Esophagus (tissue), 2 donors: ENCODE measurements around the gene SWSAP1. TPM values are rescaled to one million over a fixed set of nuclear protein-coding genes. Genes with fewer than 3 reads are reported as not detected.
"Not testable (repeated sequence)": the region's sequence is repeated elsewhere in the genome, so short reads cannot be mapped to it uniquely, and the experiment has no call there.

ENCODE experiments used
- H3K27ac ChIP-seq, 2 donors: one replicate each; pipeline ENCODE4 v1.5.1; 2013; ENCODE audit warnings: low read depth in 2 of 2, mild to moderate bottlenecking in 2 of 2, inconsistent platforms in 1 of 2, low read length in 1 of 2, moderate library complexity in 1 of 2
- H3K27me3 ChIP-seq, 2 donors: one replicate each; pipeline ENCODE4 v1.6.1; 2013; ENCODE audit warnings: low read length in 2 of 2, control low read depth in 1 of 2, mild to moderate bottlenecking in 1 of 2; ENCODE audit not compliant: insufficient read depth in 2 of 2, control insufficient read depth in 1 of 2
- H3K36me3 ChIP-seq, 2 donors: one replicate each; pipeline ENCODE4 v1.6.1; 2013; ENCODE audit warnings: low read length in 1 of 2; ENCODE audit not compliant: control insufficient read depth in 2 of 2, insufficient read depth in 2 of 2
- H3K4me1 ChIP-seq, 2 donors: one replicate each; pipeline ENCODE4 v1.6.1; 2013; ENCODE audit warnings: low read length in 1 of 2; ENCODE audit not compliant: control insufficient read depth in 2 of 2, insufficient read depth in 2 of 2
- H3K4me3 ChIP-seq, 2 donors: one replicate each; pipeline ENCODE4 v1.5.1; 2013; ENCODE audit warnings: low read length in 2 of 2, mild to moderate bottlenecking in 2 of 2, low read depth in 1 of 2, moderate library complexity in 1 of 2
- H3K9me3 ChIP-seq, 2 donors: one replicate each; pipeline ENCODE4 v1.6.1; 2013; ENCODE audit warnings: mild to moderate bottlenecking in 2 of 2, low read depth in 1 of 2, low read length in 1 of 2, moderate library complexity in 1 of 2; ENCODE audit not compliant: control insufficient read depth in 2 of 2, insufficient read depth in 1 of 2
- WGBS, 2 donors: extraction: QIAGEN DNeasy Blood & Tissue Kit; methylation state at CpG; one replicate each; pipeline ENCODE4 v1.1.7; 2013; 5-methylcytosine and 5-hydroxymethylcytosine counted together
- polyA plus RNA-seq, 2 donors: library from polyadenylated mRNA; stranded (reverse); fragments of 200-250 nt; gene quantifications; one replicate each; pipeline ENCODE4 v1.2.3, GENCODE V29; 2013
- donor health status: healthy with polysubstance abuse.
- donor health status: Bipolar disorder and iron deficiency.

Gene SWSAP1
- polyA plus RNA-seq, 2 donors = 2.2 to 2.8 TPM

GRCh38 chr19:11338121-11338520, 36.3 kb upstream of the SWSAP1 start:
- peak overlapping the region; percentile 75 to 95 for H3K4me3 ChIP-seq
- H3K27me3 ChIP-seq = no peaks in the 10 kb centered on the region
- H3K27ac ChIP-seq = peak overlapping the region in 1 of 2 donors; percentile 29
- 58 to 60% methylated on average over 7 of the region's 7 CpGs for WGBS, 2 donors
- no peaks in the 10 kb centered on the region for H3K9me3 ChIP-seq
- H3K36me3 ChIP-seq = peaks cover 4 to 19% of the 10 kb centered on the region in 2 donors
- H3K4me1 ChIP-seq = peaks cover 0 to 6% of the 10 kb centered on the region in 2 donors

- WGBS, 2 donors = 16% methylated on average over 20 to 21 of the region's 21 CpGs
- Histone ChIP-seq H3K4me1 (peaks cover 0 to 6% of the 10 kb centered on the region in 2 donors), H3K4me3 (peak overlapping the region; percentile 75 to 95), H3K9me3 (no peaks in the 10 kb centered on the region), H3K27me3 (no peaks in the 10 kb centered on the region), H3K36me3 (peaks cover 0 to 19% of the 10 kb centered on the region in 2 donors), H3K27ac (peak overlapping the region; percentile 90 to 96)
Observed at GRCh38 chr19:11338569-11339253, 35.8 kb upstream of the SWSAP1 start.

GRCh38 chr19:11339254-11340098, 35.0 kb upstream of the SWSAP1 start, which contains the start of gene RAB3D:
TSS of gene RAB3D (minus strand) at chr19:11339657. CDS start at chr19:11337399, 2,258 bp downstream.
- Histone ChIP-seq H3K4me1 (peaks cover 0 to 6% of the 10 kb centered on the region in 2 donors), H3K27me3 (no peaks in the 10 kb centered on the region), H3K27ac (peak within 1 kb of the TSS; percentile 90 to 96), H3K9me3 (no peaks in the 10 kb centered on the region), H3K36me3 (peaks cover 0 to 19% of the 10 kb centered on the region in 2 donors), H3K4me3 (peak within 1 kb of the TSS; percentile 75 to 95)
- 6% methylated on average over 44 to 53 of the region's 53 CpGs for WGBS, 2 donors

DNA sequence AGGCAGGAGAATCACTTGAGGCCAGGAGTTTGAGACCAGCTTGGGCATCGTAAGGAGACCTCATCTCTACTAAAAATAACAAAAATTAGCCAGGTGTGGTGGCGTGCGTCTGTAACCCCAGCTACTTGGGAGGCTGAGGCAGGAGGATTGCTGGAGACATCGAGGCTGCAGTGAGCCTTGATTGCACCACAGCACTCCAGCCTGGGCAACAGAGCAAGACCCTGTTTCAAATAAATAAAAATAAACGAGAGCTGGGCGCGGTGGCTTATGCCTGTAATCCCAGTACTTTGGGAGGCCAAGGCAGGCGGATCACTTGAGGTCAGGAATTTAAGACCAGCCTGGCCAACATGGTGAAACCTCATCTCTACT, 34.4 kb upstream of the SWSAP1 start:
- not testable (repeated sequence) for H3K4me3 ChIP-seq

DNA sequence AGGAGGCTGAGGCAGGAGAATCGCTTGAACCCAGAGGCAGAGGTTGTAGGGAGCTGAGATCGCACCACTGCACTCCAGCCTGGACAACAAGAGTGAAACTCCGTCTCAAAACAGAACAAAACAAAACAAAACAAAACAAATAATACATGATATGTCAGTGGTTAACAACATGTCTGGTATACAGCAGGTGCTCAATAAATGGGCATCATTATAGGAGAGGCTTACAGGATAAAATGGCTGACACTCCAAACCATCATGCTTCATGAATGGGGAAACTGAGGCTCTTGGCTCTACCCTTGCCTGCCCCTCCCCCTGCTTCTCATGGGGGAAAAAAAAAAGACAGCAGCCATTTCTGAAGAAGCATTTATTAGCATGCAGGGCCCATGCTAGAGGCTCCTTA, 32.0 kb upstream of the SWSAP1 start:
- no peaks in the 10 kb centered on the region for H3K9me3 ChIP-seq
- H3K27me3 ChIP-seq = no peaks in the 10 kb centered on the region
- H3K4me3 ChIP-seq = no peak overlapping the region
- peaks cover 0 to 3% of the 10 kb centered on the region in 2 donors for H3K36me3 ChIP-seq
- WGBS, 2 donors = 91 to 95% methylated on average over 3 of the region's 3 CpGs
- peaks cover 6 to 11% of the 10 kb centered on the region in 2 donors for H3K4me1 ChIP-seq
- no peak overlapping the region for H3K27ac ChIP-seq

More for the DNA sequence above, 34.4 kb upstream of the SWSAP1 start:
- 79 to 81% methylated on average over 8 of the region's 8 CpGs for WGBS, 2 donors
- H3K27me3 ChIP-seq, H3K9me3 ChIP-seq, H3K4me1 ChIP-seq: not testable (repeated sequence)
- H3K27ac ChIP-seq = peak overlapping the region; percentile 28 to 74
- peaks cover 0 to 17% of the 10 kb centered on the region in 2 donors for H3K36me3 ChIP-seq

GRCh38 chr19:11345122-11345803, 29.2 kb upstream of the SWSAP1 start:
- peaks cover 0 to 4% of the 10 kb centered on the region in 2 donors for H3K9me3 ChIP-seq
- peaks cover 6 to 8% of the 10 kb centered on the region in 2 donors for H3K4me1 ChIP-seq
- H3K36me3 ChIP-seq = peaks cover 0 to 3% of the 10 kb centered on the region in 2 donors
- H3K27me3 ChIP-seq = no peaks in the 10 kb centered on the region
- peak overlapping the region; percentile 36 to 95 for H3K27ac ChIP-seq
- H3K4me3 ChIP-seq = peak overlapping the region; percentile 77 to 79
- WGBS, 2 donors = 36% methylated on average over 14 to 15 of the region's 15 CpGs

DNA sequence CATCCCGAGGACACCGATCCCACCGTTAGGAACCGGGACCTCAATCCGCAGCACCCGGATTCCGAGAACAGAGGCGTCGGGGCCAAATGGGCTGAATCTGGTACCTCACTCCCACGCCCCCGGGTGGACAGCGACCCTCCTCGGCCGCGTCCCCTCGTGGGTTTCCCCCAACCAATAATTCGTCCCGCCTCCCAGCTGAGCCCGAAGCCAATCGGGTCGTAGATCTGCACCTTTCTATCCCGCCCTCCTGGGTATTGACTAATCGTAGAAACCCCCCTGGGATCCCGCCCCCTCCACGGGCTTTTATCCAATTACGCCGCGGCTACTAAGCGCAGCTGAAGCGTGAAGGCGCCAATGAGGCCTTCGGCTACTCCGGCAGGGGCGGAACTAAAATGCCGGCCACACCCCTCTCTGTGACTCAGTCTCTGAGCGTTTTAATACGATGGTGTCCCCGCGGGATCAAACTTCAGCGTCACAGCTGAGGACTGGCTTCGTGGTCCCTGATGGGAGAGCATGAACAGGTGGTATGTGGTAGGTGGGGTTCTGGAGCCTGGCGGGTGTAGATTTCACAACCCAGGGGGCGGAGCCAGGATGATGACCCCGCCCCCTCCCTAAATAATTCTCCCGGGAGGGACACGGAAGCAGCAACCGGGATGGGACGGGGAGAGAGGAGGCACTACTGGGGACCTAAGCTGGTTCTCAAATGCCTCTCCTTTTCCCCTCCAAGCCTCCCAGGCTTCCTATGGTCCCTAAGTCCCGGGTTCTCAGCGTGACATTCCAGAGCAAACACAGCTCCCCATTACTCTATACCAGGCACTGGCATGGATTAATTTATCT, 28.1 kb upstream of the SWSAP1 start, which contains the start of the genes CCDC159 and TMEM205:
CCDC159 (plus strand) TSS at position 416 of the 837 bp plus-strand sequence; CDS start at position 504, 88 bp downstream.
TMEM205 (minus strand) TSS at position 165 of the 837 bp plus-strand sequence. CDS start 649 bp downstream, outside the sequence.
- Histone ChIP-seq H3K36me3 (peaks cover 0 to 3% of the 10 kb centered on the region in 2 donors), H3K4me3 (peak within 1 kb of the TSS; percentile 77 to 79), H3K9me3 (peaks cover 0 to 4% of the 10 kb centered on the region in 2 donors), H3K27ac (peak within 1 kb of the TSS; percentile 81 to 95), H3K27me3 (no peaks in the 10 kb centered on the region), H3K4me1 (peaks cover 6 to 8% of the 10 kb centered on the region in 2 donors)
- WGBS, 2 donors = 0% methylated on average over 50 of the region's 50 CpGs

GRCh38 chr19:11347546-11348039, 26.9 kb upstream of the SWSAP1 start:
- peak overlapping the region in 1 of 2 donors; percentile 16 for H3K27ac ChIP-seq

More at GRCh38 chr19:11347546-11348039, 26.9 kb upstream of the SWSAP1 start:
- Histone ChIP-seq H3K4me3 (no peak overlapping the region), H3K36me3 (peaks cover 0 to 3% of the 10 kb centered on the region in 2 donors), H3K9me3 (peaks cover 0 to 4% of the 10 kb centered on the region in 2 donors), H3K4me1 (peaks cover 6 to 8% of the 10 kb centered on the region in 2 donors), H3K27me3 (no peaks in the 10 kb centered on the region)
- 74 to 76% methylated on average over 7 of the region's 7 CpGs for WGBS, 2 donors
